Karpas-422 (cell line): Measurements from ENCODE around the gene MYLK3. TPM values are rescaled to one million over a fixed set of nuclear protein-coding genes. Genes with fewer than 3 reads are reported as not detected.
"Not testable (repeated sequence)": the region's sequence is repeated elsewhere in the genome, so short reads cannot be mapped to it uniquely, and the experiment has no call there.

Source experiments
- DNase-seq: peaks from one replicate; pipeline ENCODE4 v3.0.0-alpha.2; 2015
- H2AFZ ChIP-seq: fragments of 200-600 bp; sonication (generic); 2 replicates; pipeline ENCODE4 v1.6.1; 2014; ENCODE audit warnings: antibody characterized with exemption, low read length, mixed read lengths
- H3K27ac ChIP-seq: fragments of 200-600 bp; sonication (generic); 2 replicates; pipeline ENCODE4 v1.5.1; 2014; ENCODE audit warnings: mild to moderate bottlenecking, low read length, moderate library complexity
- H3K27me3 ChIP-seq: fragments of 200-600 bp; sonication (generic); 2 replicates; pipeline ENCODE4 v1.6.1; 2014; ENCODE audit warnings: low read length, mixed read lengths
- H3K36me3 ChIP-seq: fragments of 200-600 bp; sonication (generic); 2 replicates; pipeline ENCODE4 v1.6.1; 2014; ENCODE audit warnings: low read length, mixed read lengths; ENCODE audit not compliant: insufficient read depth
- H3K4me1 ChIP-seq: fragments of 200-600 bp; sonication (generic); 2 replicates; pipeline ENCODE4 v1.6.1; 2014; ENCODE audit warnings: mild to moderate bottlenecking, low read length, mixed read lengths
- H3K4me2 ChIP-seq: fragments of 200-600 bp; sonication (generic); 2 replicates; pipeline ENCODE4 v1.6.1; 2014; ENCODE audit warnings: low read length, low read depth, mild to moderate bottlenecking; ENCODE audit not compliant: poor library complexity, severe bottlenecking
- H3K4me3 ChIP-seq: fragments of 200-600 bp; sonication (generic); 2 replicates; pipeline ENCODE4 v1.5.1; 2014; ENCODE audit warnings: mild to moderate bottlenecking, antibody characterized with exemption, low read length, mixed read lengths
- H3K79me2 ChIP-seq: fragments of 200-600 bp; sonication (generic); 2 replicates; pipeline ENCODE4 v1.6.1; 2014; ENCODE audit warnings: mild to moderate bottlenecking, low read length, mixed read lengths
- H3K9ac ChIP-seq: fragments of 200-600 bp; sonication (generic); 2 replicates; pipeline ENCODE4 v1.6.0; 2014; ENCODE audit warnings: low read length
- H3K9me2 ChIP-seq: fragments of 200-600 bp; sonication (generic), shearing (Covaris generic); replicated peaks from 2 replicates; pipeline ENCODE4 v1.6.0; 2014; ENCODE audit warnings: mild to moderate bottlenecking, low read length, moderate library complexity; ENCODE audit not compliant: insufficient read depth
- H3K9me3 ChIP-seq: fragments of 300-700, 200-600 bp; sonication (generic); 2 replicates; pipeline ENCODE4 v1.6.1; 2014; ENCODE audit warnings: low read length, mixed read lengths
- H4K20me1 ChIP-seq: fragments of 200-600 bp; sonication (generic); 2 replicates; pipeline ENCODE4 v1.6.1; 2014; ENCODE audit warnings: mild to moderate bottlenecking, antibody characterized with exemption, low read length, low read depth; ENCODE audit not compliant: insufficient read depth
- total RNA-seq: library from RNA; depleted of rRNA; stranded (reverse); fragments of >200 nt; shearing (Covaris generic); gene quantifications from 2 replicates; pipeline ENCODE4 v1.2.3, GENCODE V29; 2014; ENCODE audit warnings: low replicate concordance

Gene MYLK3
- total RNA-seq, 1 experiment from 2014 or later = 1.3 TPM

- H3K4me1 ChIP-seq = peaks cover 51% of the 10 kb centered on the region
- peak overlapping the region; percentile 82 for H3K9ac ChIP-seq
- H3K4me2 ChIP-seq = peak overlapping the region; percentile 88
- H2AFZ ChIP-seq = no peak overlapping the region
- peaks cover 26% of the 10 kb centered on the region for H3K36me3 ChIP-seq
- DNase-seq = peak; percentile 80
- H3K4me3 ChIP-seq = peak overlapping the region; percentile 82
- H3K79me2 ChIP-seq = peaks cover 67% of the 10 kb centered on the region
- H3K27ac ChIP-seq = peak overlapping the region; percentile 83
- H3K9me3 ChIP-seq = no peaks in the 10 kb centered on the region
- H4K20me1 ChIP-seq = peaks cover 37% of the 10 kb centered on the region
- H3K27me3 ChIP-seq = no peaks in the 10 kb centered on the region
- H3K9me2 ChIP-seq = no peaks in the 10 kb centered on the region
Observed at GRCh38 chr16:46690281-46691178, 57.6 kb downstream of the MYLK3 start.

- Histone ChIP-seq H3K36me3 (peaks cover 16% of the 10 kb centered on the region), H3K79me2 (peaks cover 76% of the 10 kb centered on the region), H3K9ac (peak within 1 kb of the TSS; percentile 82), H3K27me3 (no peaks in the 10 kb centered on the region), H3K4me1 (peaks cover 55% of the 10 kb centered on the region), H3K4me3 (peak within 1 kb of the TSS; percentile 82), H3K9me2 (no peaks in the 10 kb centered on the region), H2AFZ (peak within 1 kb of the TSS; percentile 94), H3K9me3 (no peaks in the 10 kb centered on the region), H3K4me2 (peak within 1 kb of the TSS; percentile 88), H4K20me1 (peaks cover 45% of the 10 kb centered on the region), H3K27ac (peak within 1 kb of the TSS; percentile 83)
- peak; percentile 98 for DNase-seq
Observed at GRCh38 chr16:46689365-46690280, 58.5 kb downstream of the MYLK3 start, which contains the start of gene ORC6. Gene ORC6 (plus strand): TSS chr16:46689659. CDS start chr16:46689706, 47 bp downstream.

GRCh38 chr16:46688654-46689364 lies 59.3 kb downstream of the MYLK3 start, which contains the start of gene VPS35:
Gene VPS35 (minus strand): TSS chr16:46689178. CDS start chr16:46689133, 45 bp downstream.
- Histone ChIP-seq H3K4me3 (peak within 1 kb of the TSS; percentile 82), H3K9me3 (no peaks in the 10 kb centered on the region), H3K4me1 (peaks cover 55% of the 10 kb centered on the region), H3K9me2 (no peaks in the 10 kb centered on the region), H3K27ac (peak within 1 kb of the TSS; percentile 83), H3K79me2 (peaks cover 84% of the 10 kb centered on the region), H3K4me2 (peak within 1 kb of the TSS; percentile 88), H3K27me3 (no peaks in the 10 kb centered on the region), H3K9ac (peak within 1 kb of the TSS; percentile 82), H2AFZ (peak within 1 kb of the TSS; percentile 94), H4K20me1 (peaks cover 51% of the 10 kb centered on the region), H3K36me3 (peaks cover 16% of the 10 kb centered on the region)
- peak; percentile 100 for DNase-seq

- H4K20me1 ChIP-seq = peaks cover 51% of the 10 kb centered on the region
- H3K27ac ChIP-seq = peak overlapping the region; percentile 83
- H3K27me3 ChIP-seq = no peaks in the 10 kb centered on the region
- H3K4me2 ChIP-seq = peak overlapping the region; percentile 88
- no peaks in the 10 kb centered on the region for H3K9me2 ChIP-seq
- H3K9ac ChIP-seq = peak overlapping the region; percentile 82
- H3K4me3 ChIP-seq = peak overlapping the region; percentile 82
- H3K4me1 ChIP-seq = peaks cover 55% of the 10 kb centered on the region
- DNase-seq = peak; percentile 85
- H3K36me3 ChIP-seq = peaks cover 13% of the 10 kb centered on the region; the same call in 1 of the 2 replicates
- no peaks in the 10 kb centered on the region for H3K9me3 ChIP-seq
- peaks cover 87% of the 10 kb centered on the region for H3K79me2 ChIP-seq
- peak overlapping the region; percentile 75; the same call in 1 of the 2 replicates for H2AFZ ChIP-seq
Observed at GRCh38 chr16:46688101-46688653, 60.0 kb downstream of the MYLK3 start.

DNA sequence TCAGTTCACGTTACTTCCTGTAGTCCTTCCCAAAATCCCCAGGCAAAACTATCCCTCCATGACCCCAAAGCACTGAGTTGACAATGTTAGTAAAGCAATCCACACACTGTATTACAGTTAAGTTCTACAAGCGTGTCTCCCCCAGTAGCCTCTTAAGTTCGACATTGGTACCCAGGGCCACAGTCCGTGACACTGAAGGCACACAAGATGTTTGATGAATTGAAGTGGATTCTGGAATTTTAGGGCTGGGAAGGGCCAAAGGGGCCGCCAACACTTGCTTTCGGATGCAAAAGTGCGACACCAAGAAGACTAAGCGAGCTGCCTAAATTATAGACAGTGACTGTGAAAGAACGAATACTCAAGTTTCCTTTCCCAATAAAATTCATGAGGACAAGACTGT lies 60.7 kb downstream of the MYLK3 start:
- peaks cover 86% of the 10 kb centered on the region for H3K79me2 ChIP-seq
- no peaks in the 10 kb centered on the region for H3K9me3 ChIP-seq
- DNase-seq = no peak
- peaks cover 9% of the 10 kb centered on the region; the same call in 1 of the 2 replicates for H3K36me3 ChIP-seq
- peak overlapping the region; percentile 82 for H3K9ac ChIP-seq
- peaks cover 50% of the 10 kb centered on the region for H3K4me1 ChIP-seq
- no peaks in the 10 kb centered on the region for H3K9me2 ChIP-seq
- peaks cover 51% of the 10 kb centered on the region for H4K20me1 ChIP-seq
- H3K4me2 ChIP-seq = peak overlapping the region; percentile 88
- H2AFZ ChIP-seq = no peak overlapping the region
- no peak overlapping the region for H3K27ac ChIP-seq
- peak overlapping the region; percentile 82 for H3K4me3 ChIP-seq
- H3K27me3 ChIP-seq = no peaks in the 10 kb centered on the region

GRCh38 chr16:46686815-46687473 lies 61.2 kb downstream of the MYLK3 start:
- H3K9ac ChIP-seq = peak overlapping the region; percentile 82
- no peaks in the 10 kb centered on the region for H3K9me2 ChIP-seq
- H3K36me3 ChIP-seq = peaks cover 6% of the 10 kb centered on the region; the same call in 1 of the 2 replicates
- no peak overlapping the region for H2AFZ ChIP-seq
- H3K27me3 ChIP-seq = no peaks in the 10 kb centered on the region
- no peaks in the 10 kb centered on the region for H3K9me3 ChIP-seq
- peak overlapping the region; percentile 88 for H3K4me2 ChIP-seq
- H3K4me3 ChIP-seq = peak overlapping the region; percentile 82
- H3K4me1 ChIP-seq = peaks cover 45% of the 10 kb centered on the region
- H4K20me1 ChIP-seq = peaks cover 48% of the 10 kb centered on the region
- no peak for DNase-seq
- H3K27ac ChIP-seq = no peak overlapping the region
- peaks cover 87% of the 10 kb centered on the region for H3K79me2 ChIP-seq

- H3K36me3 ChIP-seq = peaks cover 29% of the 10 kb centered on the region; the same call in 1 of the 2 replicates
- peaks cover 56% of the 10 kb centered on the region for H3K79me2 ChIP-seq
- not testable (repeated sequence) for H3K9ac ChIP-seq, H3K9me2 ChIP-seq, H3K9me3 ChIP-seq, H2AFZ ChIP-seq, DNase-seq, H3K4me2 ChIP-seq, H3K4me3 ChIP-seq, H3K27me3 ChIP-seq, H3K27ac ChIP-seq
- H3K4me1 ChIP-seq = peaks cover 17% of the 10 kb centered on the region
- peaks cover 19% of the 10 kb centered on the region for H4K20me1 ChIP-seq
Observed at GRCh38 chr16:46681867-46682266, 66.3 kb downstream of the MYLK3 start.
